Inflammatory macrophage treated with lipopolysaccharide for 1 hour (primary cell): Measurements from ENCODE around the gene SKOR1.

Source experiments
- DNase-seq, 2 donors: peaks; one replicate each; pipeline ENCODE4 v3.0.0-alpha.2; 2020 to 2022

Gene SKOR1

DNA sequence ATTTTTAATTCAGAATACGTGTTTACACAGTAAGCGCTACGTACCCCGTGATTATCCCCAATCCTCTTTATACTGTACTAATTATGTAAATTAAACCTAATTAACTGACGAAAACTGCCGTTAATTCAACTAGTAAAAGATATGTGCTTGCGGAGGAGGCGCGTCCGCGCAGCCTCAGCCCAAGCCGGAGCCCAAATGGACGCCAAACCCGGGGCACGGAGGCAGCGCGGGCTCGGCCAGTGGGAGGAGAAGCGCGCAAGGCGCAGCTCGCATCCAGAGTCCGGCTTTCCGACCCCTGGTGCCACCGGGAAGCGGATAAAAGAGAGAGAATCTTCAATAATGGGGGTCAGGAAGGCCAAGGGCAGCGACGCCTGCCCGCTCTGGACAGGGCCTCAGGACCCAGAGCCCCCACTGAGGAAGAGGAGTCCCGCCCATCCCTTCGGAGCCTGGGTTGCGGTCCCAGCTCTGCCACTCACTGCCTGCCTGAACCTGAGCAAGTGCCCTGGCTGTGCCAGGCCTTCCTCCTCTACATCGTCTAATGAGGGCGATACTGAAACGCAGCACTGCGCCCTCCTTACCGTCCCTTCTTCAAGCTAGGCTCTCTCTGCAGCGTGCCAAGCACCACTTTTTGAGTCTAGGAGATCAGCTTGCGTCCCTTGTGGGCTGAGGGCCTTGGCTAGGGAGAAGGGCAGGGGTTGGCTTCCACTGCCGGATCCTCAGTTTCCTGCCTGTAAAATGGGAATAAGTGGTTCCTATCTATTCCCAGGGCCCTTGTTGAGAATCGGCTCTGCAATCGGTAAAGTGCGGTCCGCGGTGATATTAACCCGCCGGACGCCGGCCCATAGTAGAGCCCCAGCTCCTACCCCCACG is 5.0 kb upstream of the SKOR1 start:
- DNase-seq = no peak

DNA sequence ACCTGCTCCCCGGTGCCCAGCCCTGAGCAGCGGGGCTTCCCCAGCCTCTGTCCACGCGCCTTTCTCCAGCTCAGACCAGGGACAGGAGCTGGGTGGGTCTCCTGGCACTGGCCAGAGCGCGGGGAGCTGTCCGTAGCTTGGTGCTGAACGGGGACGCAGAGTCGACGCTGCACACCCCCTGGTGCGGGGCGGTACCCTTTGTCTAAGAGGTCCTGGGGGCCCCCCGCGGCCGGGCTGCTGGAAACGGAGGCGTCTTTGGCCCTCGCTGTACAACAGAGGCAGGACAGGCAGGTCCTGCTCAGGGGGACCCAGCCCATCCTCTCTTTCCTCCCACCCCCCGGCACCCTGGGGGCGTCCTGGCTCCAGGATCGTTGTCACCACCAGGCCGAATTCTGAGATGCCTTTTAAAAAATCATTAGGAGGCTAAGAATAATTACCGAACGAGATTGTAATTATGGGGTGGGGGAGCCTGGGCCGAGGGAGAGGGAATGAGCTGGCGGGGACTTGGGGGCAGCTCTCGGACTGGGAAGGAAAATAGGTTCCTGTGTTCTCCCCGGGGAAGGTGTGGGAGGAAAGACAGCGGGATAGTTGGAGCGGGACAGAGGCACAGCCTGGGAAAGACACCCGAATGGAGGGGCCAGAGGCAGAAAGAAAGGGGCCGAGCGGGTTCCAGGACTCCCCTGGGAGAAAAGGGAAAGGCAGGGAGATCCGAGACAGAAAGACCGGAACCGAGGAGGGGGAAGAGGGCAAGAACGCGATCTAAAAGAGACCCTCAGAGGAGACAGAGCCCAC is 4.1 kb upstream of the SKOR1 start:
- peak in 1 of 2 donors; percentile 42 for DNase-seq

DNA sequence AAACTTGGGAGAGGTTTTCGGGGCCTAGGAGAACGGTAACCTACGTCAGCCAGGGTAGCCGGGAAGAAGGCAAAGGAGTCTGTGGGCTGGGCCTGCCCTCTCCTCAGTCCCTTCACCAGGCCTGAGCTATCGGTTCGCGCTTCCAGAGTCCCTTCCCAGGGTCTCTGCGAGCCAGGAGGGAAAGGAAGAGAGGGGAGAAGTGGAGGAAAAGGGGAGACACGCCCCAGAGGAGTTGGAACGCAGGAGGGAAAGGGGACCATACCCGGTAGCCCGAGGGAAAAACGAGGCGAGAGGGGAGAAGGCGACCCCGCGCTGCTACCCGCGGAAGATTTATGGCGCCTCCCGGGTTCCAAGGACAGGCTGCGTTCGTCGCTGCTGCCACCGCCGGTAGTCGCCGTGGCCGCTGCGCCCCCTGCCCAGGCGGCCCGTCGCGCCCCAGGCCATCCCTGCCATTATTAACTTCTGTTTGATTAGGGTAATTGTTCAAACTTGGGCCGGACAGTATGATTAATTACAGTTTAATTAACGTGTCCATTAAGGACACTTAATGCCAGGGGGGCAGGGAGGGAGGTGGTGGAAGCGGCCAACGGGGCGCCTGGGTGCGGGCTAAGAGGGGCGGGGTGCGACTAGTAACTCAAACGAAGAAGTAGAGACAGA is 3.4 kb upstream of the SKOR1 start:
- no peak for DNase-seq

DNA sequence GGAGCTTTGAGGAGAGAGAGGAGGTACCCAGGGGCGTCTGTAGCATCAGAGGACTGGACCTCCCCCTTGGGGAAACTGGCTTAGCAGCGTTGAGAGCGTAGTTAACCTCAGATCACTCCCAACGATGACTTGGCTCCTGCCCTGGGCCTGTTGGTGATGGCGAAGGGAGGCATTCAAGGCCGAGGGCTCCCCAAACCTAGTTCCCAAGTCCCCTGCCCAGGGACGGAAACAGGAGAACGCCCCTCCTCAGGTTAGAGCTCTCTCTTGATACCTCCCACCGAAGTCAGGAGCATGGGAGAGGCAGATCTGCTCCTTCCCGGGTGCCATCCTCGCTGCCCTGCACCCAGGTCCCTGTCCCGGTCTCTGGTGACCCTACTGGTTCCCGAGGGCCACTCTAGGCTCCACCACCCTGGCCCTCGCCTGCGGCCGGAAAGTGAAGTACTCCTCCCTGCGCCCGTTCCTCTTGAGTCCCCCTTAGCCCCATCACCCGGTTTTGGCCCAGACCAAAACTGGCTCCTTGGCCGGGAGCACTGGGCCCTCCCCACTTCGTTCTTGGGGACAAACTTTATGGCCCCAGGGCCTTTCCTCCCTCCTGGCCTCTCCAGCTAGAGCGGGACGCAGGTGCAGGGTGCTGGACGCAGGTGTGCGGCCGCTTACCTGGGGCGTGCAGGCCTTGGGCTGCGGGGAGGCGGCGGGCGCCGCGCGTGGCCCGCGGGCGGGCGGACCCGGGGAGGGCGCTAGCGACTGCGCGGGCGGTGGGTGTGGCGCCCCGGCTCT is 2.6 kb upstream of the SKOR1 start:
- no peak for DNase-seq

DNA sequence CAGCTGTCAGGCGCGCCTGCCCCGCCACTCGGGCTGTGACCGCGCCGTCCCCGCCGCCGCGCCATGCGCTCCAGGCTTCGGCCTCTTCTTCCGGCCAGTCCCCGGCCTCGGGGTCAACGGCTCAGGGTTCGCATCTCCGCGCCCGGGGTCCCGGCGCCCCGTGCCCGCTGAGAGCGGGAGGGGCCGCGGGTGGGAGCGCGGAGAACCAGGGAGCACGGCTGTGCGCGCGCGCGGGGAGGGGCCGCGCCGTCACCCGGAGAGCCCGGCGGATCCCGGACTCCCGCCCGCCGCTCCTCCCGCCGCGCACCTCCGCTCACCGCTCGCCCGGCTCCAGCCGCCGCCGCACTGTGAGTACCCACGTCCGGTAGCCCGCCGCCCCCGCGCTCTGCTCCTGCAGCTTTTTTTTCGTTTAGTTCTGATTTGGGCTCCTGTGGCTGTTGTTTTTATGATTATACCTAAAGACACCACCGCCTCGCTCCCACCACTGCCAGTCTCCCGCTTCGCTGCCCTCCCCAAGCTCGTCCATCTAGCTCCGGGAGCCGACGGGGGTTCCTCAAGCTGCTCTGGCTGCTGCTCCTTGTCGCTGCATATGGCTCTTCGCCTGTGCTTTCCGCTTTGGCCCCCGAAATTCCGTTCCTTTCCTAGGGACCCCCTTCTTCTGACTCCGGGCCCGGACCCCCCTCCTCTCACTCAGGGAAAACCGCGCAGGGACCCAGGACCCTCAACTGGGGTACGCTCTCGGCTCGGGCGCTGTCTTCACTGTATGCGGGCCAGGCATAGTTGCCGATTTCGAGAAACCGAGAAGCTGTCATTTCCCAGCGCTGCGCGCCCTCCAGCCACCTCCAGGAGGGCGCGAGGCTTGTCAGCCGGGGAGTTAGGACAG is 1.8 kb upstream of the SKOR1 start:
- no peak for DNase-seq

DNA sequence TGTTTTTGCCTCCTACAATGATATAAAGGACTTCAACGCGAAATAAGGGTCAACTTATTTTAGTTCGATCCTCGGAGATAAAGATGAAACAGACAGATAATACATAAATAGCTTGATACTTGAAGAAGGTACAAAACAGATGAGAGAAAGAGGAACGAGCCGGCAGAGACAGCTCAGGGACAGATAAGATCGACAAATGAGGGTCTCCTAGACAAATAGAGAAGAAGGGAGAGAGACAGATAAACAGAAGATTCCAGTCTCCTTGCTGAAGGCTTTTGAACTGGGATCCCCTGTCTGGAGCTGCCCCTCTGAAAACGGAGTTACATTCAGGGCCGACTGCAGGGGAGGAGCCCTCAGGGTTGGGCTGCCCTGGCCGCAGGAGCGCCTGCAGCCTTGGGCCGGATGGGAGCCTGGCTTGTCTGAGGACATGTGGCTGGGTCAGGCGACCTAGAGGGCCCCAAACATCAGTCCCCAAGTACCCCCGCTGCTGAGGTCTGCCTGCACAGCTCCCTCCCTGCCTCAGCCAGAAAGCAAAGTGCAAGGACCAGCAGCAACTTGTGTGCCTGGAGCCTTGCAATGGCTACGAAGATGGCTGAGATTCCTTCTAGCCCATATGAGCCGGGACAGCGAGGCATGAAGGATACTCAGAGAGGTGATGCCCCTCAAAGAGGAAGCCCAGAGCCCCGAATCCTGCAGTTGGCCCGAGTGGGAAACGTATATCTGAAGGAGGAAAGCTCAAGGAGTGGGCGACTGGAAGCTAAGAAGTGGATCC is 926 bp upstream of the SKOR1 start:
- DNase-seq = no peak

DNA sequence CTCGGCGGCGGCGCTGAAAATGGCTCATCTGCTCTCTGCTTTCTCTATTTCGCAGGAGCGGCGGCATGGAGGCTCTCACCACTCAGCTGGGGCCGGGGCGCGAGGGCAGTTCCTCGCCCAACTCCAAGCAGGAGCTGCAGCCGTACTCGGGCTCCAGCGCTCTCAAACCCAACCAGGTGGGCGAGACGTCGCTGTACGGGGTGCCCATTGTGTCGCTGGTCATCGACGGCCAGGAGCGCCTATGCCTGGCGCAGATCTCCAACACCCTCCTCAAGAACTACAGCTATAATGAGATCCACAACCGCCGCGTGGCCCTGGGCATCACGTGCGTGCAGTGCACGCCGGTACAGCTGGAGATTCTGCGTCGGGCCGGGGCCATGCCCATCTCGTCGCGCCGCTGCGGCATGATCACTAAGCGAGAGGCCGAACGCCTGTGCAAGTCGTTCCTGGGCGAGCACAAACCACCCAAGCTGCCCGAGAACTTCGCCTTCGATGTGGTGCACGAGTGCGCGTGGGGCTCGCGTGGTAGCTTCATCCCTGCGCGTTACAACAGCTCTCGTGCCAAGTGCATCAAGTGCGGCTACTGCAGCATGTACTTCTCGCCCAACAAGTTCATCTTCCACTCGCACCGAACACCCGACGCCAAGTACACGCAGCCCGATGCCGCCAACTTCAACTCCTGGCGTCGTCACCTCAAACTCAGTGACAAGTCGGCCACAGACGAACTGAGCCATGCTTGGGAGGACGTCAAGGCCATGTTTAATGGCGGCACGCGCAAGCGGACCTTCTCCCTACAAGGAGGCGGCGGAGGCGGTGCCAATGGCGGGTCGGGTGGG is 790 bp downstream of the SKOR1 start:
- no peak for DNase-seq

DNA sequence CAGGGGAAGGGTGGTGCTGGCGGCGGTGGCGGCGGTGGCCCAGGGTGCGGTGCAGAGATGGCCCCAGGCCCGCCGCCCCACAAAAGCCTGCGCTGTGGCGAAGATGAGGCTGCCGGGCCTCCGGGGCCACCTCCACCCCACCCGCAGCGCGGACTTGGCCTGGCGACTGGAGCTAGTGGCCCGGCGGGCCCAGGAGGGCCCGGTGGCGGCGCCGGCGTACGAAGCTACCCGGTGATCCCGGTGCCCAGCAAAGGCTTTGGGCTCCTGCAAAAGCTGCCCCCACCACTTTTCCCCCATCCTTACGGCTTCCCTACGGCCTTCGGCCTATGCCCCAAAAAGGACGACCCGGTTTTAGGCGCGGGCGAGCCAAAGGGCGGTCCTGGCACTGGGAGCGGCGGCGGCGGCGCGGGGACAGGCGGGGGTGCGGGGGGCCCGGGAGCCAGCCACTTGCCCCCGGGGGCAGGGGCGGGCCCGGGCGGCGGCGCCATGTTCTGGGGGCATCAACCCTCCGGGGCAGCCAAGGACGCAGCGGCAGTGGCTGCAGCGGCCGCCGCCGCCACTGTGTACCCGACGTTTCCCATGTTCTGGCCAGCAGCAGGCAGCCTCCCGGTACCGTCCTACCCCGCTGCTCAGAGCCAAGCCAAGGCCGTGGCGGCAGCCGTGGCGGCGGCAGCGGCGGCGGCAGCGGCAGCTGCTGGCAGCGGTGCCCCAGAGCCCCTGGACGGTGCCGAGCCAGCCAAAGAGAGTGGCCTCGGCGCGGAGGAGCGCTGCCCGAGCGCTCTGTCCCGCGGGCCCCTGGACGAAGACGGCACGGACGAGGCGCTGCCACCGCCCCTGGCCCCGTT is 1.6 kb downstream of the SKOR1 start:
- no peak for DNase-seq

DNA sequence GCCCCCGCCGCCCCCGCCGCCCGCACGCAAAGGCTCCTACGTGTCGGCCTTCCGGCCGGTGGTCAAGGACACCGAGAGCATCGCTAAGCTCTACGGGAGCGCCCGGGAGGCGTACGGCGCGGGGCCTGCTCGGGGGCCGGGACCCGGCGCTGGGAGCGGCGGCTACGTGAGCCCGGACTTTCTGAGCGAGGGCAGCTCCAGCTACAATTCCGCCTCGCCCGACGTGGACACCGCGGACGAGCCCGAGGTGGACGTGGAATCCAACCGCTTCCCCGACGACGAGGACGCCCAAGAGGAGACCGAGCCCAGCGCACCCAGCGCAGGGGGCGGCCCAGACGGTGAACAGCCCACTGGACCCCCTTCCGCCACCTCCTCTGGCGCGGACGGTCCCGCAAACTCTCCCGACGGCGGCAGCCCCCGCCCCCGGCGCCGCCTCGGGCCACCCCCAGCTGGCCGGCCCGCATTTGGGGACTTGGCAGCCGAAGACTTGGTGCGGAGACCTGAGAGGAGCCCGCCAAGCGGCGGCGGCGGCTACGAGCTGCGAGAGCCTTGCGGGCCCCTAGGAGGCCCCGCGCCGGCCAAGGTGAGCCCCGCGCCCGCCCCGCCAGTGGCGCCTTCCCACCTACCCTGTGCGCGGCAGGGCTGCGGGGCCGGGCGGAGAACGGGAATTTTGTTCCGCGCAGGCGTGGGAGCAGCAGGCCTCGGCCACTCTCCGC is 2.4 kb downstream of the SKOR1 start:
- DNase-seq = no peak

DNA sequence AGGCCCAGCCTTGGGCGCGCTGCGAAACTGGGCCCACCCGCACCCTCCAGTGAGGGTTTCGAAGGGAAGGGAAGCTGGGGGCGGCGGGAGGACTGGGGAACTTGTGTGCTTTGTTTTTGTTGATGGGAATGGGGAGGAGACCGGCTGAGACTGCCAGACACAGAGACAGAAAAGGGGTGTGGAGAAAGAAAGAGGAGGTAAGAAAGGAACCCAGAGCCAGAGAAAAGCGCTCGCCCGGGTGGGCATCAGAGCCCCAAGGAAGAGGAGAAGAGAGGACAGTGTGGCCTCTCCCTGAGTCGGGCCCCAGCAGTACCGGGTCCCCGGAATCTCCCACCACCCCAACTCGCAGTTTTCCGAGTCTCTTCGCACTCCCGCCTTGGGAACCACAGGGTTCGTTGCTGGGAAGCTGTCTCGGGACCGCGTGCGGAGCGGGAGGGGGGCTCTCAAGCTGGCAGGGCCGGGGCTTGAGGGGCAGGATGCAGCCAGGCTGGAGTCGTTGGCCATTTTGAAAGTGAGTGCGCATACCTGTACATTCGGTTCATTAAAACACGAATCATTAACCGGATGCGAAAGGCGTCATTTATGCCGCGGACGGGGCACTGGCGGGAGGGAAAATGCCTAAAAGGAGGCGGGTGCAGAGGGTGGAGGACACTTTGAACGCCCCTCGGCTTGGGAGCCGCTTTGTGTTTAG is 3.1 kb downstream of the SKOR1 start:
- no peak for DNase-seq

DNA sequence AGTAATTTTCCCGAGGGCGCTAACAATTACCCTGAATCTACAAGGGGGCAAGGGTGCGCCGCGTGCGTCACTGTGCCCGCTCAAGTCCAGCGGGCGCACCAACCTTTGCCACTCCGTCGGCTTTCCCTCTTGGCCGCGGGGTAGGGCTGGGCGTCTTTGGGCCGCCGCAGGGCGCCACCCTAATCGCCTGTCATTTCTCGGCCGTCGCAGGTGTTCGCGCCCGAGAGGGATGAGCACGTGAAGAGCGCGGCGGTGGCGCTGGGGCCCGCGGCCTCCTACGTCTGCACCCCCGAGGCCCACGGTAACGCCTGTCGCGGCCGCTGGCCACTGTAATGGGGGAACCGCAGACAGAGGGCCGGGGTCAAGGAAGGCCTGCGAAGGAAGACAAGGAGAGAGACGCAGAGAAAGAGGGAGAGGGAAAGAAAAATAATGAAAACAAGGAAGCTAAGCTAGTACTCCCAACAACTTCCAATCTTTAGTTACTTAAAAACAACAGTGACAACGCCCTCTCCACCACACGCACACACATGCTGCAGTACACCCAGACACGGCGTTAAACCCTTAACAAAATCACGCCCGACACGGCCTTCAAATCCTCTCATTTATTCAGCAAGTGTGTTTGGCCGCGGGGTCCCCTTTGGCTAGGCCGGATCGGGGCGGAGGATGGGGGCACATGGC is 3.8 kb downstream of the SKOR1 start:
- DNase-seq = no peak

DNA sequence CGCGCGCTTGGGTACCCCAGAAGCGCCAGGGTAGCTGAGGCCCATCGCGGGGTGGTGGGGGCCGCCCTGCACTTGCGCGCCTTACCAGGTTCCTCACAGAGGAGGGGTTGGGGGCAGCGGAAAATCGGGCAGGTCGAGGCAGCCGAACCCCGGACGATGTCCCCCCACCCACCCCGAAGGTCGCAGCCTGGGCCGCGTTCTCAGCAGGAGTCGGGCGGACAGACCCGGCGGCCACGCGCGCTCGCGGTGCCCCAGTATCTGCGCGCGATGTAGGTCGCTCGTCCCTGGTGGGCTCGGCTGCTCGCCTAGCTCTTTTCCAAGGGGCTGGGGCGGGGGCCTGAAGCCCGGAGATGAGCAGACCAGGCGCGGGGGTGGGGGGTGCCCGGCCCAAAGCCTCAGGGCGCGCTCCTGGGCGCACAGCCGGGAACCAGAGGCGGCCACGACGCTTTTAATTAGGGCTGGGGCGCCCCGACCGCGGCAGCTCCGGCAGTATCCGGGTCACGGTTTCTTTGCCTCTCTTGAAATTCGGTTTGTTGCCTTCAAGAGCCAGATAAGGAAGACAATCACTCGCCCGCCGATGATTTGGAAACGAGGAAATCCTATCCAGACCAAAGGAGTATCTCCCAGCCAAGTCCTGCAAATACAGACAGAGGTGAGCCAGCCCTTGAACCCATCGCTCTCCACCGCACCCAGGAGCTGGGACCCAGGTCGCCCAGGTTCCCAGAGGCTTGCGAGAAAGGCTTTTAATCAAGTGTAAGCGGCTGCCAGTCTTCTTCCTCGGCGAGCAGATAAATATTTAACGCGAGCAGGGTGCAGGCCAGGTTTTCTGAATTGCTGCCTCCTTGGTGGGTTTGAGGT is 4.6 kb downstream of the SKOR1 start:
- DNase-seq = no peak

DNA sequence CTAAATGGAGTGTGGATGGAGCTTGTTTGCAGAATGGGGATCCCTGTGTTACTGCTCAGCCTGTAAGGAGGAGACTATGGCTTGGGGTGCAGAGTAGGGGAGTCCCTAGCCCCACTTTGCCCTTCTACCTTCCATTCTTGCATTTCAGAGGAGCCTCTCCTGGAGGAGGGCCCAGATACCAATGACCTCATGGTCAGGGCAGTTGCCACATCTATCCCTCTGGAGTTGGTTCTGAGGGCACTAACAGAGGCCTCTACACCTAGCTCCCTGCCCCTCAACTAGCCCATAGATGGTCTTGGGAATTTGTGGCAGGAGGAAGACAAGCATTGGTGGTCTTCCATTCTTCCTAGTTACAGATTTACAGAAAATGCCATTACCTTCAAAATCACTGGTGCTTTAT is 6.1 kb downstream of the SKOR1 start:
- DNase-seq = no peak

DNA sequence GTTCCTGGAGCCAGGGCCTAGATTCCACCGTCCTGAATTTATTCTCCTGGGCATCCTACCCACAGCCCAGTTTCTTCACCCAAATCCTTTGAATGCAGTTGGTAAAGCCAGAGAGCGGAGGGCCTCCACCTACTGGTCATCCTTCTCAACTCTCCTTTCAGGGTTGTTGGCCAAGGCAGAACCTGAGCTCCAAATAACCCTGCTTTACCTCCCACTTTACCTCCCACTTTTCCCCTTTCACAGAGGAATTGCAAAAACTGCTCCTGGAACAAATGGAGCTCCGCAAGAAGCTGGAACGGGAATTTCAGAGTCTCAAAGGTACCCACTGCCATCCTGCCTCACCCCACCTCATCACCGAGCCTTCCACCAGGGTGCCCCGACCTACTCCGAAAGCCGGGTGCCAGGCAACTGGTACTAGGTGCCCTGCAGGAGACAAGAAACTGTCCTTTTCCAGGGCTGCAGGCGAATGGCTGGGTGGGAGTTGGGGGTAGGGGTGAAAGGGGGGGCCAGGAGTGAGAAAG is 6.8 kb downstream of the SKOR1 start:
- DNase-seq = no peak

DNA sequence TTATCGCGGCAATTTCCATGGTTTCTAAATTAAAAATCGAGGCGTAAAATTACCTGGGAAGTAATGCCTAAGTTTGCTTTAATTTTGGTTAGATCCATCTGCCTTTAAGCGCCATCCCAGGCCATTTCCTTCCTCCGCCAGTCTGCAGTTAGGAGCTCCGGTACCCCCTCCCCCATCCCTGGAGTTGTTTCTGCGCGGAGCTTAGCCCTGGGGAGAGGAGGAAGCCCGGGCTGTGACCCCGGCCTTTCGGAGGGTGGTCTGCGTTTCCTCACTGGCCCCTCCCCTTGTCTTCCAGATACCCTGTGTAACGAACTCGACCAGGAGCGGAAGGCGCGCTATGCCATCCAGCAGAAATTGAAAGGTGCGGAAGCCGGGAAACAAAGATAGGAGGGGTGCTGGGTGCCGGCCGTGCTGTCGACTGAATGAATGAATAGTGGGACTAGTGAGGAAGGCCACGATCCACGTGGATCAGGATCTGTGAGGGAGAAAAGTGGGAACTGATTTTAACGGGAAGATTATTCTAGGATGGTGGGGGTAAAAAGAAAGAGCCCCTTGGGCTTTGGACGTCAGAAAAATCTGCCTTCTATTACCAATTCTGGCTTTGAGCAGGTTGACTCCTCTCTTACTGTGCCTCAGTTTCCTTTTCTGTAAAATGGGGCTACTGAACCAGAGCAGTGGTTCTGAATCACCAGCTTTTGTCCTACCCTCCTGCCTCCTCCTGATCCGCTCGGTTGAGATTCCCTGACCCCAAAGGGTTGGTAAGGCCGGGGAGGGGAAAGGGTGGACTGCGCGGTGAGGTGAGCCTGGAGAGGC is 7.8 kb downstream of the SKOR1 start:
- DNase-seq = no peak
